ENCODE measurements around the gene HNF1B.

The HNF1B gene

DNA sequence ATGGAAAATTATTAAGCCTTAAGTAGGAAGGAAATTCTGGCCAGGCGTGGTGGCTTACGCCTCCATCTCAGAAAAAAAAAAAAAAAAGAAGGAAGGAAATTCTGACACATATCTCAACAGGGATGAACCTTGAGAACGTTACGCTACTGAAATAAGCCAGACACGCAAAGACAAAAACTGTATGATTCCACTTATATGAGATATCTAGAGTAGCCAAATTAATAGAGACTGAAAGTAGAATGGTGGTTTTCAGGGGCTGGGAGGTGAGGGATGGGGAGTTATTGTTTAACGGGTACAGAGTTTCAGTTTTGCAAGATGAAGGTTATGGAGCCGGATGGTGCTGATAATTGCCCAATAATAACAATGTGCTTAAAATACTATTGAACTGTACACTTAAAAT, 16.2 kb upstream of the HNF1B start:
- no peak for DNase-seq

- no peak for DNase-seq
Observed at GRCh38 chr17:37759014-37759637, 14.3 kb upstream of the HNF1B start.

- DNase-seq: no peak
Observed at GRCh38 chr17:37756051-37756450, 11.2 kb upstream of the HNF1B start.

GRCh38 chr17:37755455-37755854, 10.6 kb upstream of the HNF1B start:
- DNase-seq: no peak

GRCh38 chr17:37754363-37754762, 9.5 kb upstream of the HNF1B start:
- DNase-seq: no peak

- DNase-seq: no peak
Observed at GRCh38 chr17:37752482-37752881, 7.6 kb upstream of the HNF1B start.

GRCh38 chr17:37750768-37751475, 6.1 kb upstream of the HNF1B start:
- no peak for DNase-seq

DNA sequence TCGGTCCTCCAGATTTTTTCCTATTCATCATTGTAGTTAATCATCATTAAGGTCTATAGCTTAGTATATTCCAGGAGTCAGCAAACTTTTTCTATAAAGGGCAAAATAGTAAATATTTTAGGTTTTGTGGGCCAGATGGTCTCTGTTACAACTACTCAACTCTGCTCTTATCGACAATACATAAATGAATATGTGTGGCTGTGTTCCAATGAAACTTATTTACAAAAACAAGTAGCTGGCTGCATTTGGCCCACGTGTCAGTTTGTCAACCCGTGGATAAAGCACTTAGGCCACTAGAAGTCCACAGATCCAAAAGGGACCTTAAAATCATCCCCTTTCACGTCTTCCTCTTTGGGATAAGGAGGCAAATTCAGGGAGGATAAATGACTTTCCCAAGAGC, 5.4 kb upstream of the HNF1B start:
- no peak for DNase-seq

DNA sequence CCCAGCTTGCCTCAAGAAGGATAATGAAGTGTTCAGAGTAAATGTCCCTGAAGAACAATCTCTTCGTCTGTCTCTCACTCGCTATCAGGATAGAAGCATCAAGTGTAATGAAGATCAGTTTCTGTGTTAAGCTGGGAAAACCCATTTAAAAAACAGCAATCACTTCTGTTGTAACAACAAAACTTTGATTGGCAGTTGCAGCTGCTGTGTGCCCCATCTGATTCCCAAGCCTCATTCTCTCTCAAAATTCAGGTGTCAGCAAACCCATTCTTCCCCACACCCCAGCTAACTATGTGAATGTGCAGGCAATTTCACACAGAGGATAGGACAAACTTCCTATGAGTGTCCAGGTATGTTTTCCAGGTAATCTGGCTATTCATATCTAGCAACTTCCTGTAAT, 2.4 kb upstream of the HNF1B start:
- no peak for DNase-seq

DNA sequence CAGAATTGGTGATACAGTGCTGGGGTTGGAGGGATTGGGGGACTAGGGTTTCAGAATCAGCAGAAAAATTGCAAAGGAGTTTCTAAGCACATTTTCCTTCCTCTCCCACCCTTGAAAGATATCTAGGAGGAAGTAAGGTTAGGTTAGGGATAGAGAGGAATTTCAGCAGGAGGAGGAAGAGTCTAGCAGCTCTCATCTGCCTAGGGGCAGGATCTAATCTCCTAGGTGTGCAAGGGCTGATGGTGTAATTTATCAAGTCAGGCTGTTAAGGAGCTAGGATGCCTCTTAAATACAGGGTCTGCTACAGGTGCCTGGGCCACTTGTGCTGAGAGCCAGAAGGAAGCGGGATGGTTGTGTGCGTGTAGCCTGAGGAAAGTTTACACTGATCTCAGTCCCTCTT, 1.8 kb upstream of the HNF1B start:
- no peak for DNase-seq

- DNase-seq: no peak
Observed at GRCh38 chr17:37745801-37746426, 1.1 kb upstream of the HNF1B start.

GRCh38 chr17:37744633-37744927, 279 bp downstream of the HNF1B start:
- DNase-seq: no peak

DNA sequence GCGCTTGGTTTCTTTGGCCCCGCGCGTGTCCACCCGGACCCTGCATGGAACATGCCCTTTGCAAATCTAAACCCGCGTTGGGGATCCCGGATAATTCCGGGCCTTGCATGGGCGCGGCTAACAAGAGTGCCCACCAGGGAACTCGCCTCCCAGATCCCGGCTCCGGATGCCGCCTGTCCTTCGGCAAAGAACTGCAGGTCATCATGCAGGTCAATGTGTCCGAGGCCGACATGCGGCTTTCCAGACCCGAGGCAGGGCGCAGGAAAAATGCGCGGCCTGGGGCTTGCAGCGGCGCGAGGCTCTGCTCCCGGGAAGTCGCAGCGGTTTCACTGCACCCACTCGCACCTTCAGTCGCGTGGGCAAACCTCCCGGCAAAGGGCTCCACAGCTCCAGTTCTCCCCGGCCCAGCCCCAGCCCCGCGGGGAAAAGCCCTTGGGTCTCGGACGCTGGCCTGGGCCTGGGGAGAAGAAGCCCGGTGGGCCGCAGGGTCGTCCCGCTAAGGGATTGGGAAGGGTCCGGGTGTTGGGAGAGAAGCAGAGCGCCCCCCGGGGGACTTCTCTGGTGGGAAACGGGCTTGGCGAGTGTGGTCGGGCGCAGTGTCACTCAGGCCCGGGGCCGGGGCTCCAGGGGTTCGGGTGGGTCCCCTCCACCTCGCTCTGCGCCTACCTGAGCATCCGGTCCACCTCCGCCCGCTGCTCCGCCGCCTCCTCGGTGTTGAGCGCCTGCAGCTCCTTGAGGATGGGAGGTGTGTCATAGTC, 805 bp downstream of the HNF1B start:
- DNase-seq: no peak

- DNase-seq: no peak
Observed at GRCh38 chr17:37743612-37743874, 1.3 kb downstream of the HNF1B start.

DNA sequence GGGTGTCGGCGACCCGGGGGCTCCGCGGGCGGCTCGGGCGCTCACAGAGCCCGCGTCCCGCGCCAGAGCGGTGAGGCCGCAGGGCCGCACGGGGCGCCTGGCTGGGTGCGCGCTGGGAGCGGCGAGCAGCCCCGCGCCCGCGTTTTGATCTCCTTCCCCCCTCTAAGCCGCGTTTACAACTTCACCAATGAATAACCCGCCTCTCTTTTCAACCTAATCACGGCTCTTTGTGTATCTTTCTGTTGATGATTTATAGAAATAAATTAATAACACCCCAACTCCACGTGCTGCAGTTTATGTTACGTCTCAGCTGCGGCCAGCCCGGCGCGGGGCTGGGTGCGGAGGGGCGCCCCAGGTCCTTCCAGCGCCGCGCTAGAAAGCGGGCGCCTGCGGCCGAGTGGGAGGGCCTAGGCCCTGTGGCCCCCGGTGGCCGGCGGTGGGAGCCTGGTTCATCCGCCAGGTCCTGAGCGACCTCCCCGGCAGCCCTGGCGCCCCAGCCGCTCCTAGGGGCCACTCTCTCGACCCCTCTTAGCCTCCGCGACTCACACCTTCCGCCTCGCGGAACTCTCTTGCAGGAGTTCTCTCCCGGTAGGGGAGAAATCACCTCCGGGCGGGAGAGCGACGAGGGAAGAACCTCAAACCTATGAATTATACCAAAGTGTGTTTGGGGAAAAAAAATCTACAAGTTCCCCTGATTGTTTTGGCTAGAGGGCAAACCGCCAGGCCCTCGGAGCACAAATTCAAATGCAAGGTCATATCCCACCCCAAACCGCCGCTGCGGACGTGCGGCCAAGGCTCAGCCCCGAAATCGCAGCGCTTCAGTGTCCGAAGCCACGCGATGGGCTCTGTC, 1.9 kb downstream of the HNF1B start:
- no peak for DNase-seq

GRCh38 chr17:37742116-37742761, 2.6 kb downstream of the HNF1B start:
- no peak for DNase-seq

- DNase-seq: no peak
Observed at GRCh38 chr17:37741341-37742115, 3.3 kb downstream of the HNF1B start.

DNA sequence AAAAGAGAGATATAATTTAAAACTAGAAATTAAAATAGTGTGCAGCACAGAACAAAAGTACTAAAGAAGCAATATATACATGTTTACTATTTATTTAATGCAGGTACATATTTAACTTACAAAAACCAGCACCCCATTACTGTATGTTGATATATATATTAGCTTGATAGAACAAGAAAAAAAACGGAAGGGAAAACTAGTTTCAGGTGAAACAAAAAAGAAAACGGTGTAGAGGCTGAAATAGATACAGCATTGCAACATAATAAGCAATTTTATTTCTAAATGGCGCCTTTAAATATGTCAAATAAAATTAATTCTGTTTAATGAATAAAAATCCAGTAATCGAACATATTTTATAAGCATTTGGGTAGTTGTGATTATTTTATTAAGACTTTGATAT, 3.9 kb downstream of the HNF1B start:
- no peak for DNase-seq

GRCh38 chr17:37737971-37738370, 6.9 kb downstream of the HNF1B start:
- DNase-seq: no peak

DNA sequence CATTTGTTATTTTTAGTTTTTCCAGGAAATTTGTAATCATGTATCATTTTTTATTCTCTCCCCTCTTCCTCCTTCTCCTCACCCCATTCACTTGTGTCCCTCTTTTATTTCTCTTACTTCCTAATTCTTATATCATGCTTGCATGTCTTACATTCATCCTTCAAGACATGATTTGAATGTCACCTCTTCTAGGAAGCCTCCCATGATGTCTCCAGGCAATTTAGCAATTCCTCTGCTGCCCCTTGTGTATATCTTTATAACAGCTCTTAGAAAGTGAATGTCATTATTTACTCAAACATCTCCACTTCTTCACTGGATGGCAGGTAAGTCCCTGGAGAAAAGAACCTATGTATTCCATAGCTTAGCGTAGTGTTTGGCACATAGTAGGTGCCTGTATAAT, 7.8 kb downstream of the HNF1B start:
- DNase-seq: no peak

GRCh38 chr17:37736428-37736827, 8.4 kb downstream of the HNF1B start:
- DNase-seq: no peak

DNA sequence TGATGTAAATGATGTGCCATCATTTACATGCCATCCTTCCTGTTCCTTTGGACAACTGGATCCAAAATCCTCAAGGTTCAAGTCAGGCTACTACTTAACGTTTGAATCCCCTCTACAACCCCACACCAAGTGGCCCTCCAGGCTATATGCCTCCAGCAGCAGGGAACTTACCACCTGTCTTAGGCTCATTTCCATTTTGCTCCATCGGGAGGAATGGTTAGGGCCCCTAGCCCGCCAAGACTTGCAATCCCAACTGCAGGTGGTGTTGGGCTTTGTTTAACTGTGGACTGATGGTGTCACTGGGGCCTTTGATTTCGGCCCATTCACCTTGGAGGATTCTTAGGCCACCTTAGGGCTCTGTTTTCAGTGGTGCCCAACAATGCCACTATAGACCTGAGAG, 9.7 kb downstream of the HNF1B start:
- DNase-seq: no peak

Data from CD4-positive, alpha-beta T cell treated with Interferon gamma for 1 hour (primary cell).